Measurements from ENCODE around the gene CEP76. TPM values are rescaled to one million over a fixed set of nuclear protein-coding genes. Genes with fewer than 3 reads are reported as not detected.

CEP76 gene
- total RNA-seq, 1 experiment from 2014 or later = 16.6 TPM

DNA sequence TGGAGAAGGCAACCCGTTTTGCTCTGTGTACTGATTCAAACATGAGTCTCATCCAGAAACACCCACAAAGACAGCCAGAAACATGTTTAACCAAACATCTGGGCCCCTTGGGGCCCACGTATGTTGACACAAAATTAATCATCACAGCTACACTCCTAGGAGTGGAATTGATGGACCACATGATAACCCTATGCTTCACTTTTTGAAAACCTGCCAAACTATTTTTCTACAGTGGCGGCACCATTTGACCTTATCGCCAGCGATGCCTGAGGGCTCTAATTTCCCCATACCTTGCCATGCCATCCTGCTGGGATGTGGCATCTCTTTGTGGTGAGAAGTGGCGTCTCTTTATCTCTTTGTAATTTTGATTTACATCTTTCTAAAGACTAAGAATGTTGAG is 38.8 kb upstream of the CEP76 start:
- Histone ChIP-seq H3K36me3 (no peaks in the 10 kb centered on the region), H3K9me3 (replicated peaks) (no peaks in the 10 kb centered on the region; the same call in 1 of the 2 replicates), H3K27me3 (replicated peaks) (no peaks in the 10 kb centered on the region), H3K27ac (peak overlapping the region; percentile 59), H3K4me3 (no peak overlapping the region), H3K4me1 (replicated peaks) (peaks cover 29% of the 10 kb centered on the region)
- peak; percentile 78 to 91 for DNase-seq (ENCODE audit: low read depth in 1 of 2, low spot score in 2 of 2)

- Histone ChIP-seq H3K36me3 (no peaks in the 10 kb centered on the region), H3K27ac (no peak overlapping the region), H3K27me3 (replicated peaks) (no peaks in the 10 kb centered on the region), H3K4me1 (replicated peaks) (peaks cover 27% of the 10 kb centered on the region), H3K4me3 (no peak overlapping the region), H3K9me3 (replicated peaks) (no peaks in the 10 kb centered on the region; the same call in 1 of the 2 replicates)
- DNase-seq (ENCODE audit: low read depth in 1 of 2, low spot score in 2 of 2) = no peak
Measured at GRCh38 chr18:12737243-12737902, 34.9 kb upstream of the CEP76 start.

DNA sequence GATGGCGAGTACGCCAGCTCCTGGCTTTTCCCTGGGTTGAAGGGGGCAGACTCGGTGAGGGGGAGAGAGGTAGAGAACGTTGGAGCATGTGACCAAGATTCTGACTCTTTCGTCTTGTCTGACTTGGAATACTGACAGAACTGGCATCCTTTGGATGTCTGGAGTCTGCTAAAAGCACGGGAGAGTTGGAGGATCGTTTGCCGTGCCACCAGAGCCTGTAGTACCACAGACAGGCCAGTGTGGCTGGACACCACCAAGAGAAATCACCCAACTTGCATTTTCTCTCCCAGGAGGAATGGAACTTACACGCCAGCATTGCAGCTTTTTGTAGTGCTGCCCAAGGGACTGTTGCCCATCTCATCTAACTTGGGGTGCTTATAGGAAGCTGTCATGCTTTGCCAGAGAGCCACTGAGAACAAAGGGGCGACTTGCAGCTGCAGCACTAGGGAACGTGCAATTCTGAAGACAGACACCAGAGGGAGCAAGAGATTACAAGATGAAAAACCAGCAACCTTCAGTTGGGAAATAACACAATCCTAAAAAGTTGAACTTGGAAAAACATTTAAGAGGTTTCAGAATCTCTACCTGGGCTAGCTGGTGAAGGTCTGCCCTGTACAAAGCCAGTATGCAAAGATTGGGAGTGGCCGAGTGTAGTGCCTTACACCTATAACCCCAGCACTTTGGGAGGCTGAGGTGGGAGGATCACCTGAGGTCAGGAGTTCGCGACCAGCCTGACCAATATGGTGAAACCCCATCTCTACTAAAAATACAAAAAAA is 24.4 kb upstream of the CEP76 start:
- DNase-seq (ENCODE audit: low read depth in 1 of 2, low spot score in 2 of 2) = peak; percentile 69 to 76
- H3K36me3 ChIP-seq = peaks cover 43% of the 10 kb centered on the region
- H3K4me3 ChIP-seq = no peak overlapping the region
- H3K4me1 ChIP-seq (replicated peaks) = peaks cover 26% of the 10 kb centered on the region
- no peaks in the 10 kb centered on the region for H3K27me3 ChIP-seq (replicated peaks)
- H3K27ac ChIP-seq = no peak overlapping the region
- no peaks in the 10 kb centered on the region for H3K9me3 ChIP-seq (replicated peaks)

DNA sequence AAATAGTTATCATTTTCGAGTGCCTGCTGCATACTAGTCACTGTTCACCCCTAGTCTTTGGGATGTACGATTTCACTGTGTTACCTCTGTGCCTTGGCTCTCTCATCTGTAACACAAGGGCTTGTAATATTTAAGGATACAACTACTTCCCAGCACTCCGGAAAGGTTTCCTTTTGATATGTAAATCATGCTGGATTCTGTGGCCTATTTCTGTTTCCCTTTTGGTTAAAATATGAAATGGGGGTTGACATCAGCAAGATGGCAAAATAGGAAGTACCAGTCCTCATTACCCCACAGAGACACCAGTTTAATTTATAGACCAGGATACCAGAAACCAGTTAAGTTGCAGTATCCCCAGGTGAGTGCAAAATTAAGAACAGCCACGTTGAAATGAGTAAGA is 23.8 kb upstream of the CEP76 start:
- no peaks in the 10 kb centered on the region for H3K9me3 ChIP-seq (replicated peaks)
- peaks cover 50% of the 10 kb centered on the region for H3K36me3 ChIP-seq
- H3K27ac ChIP-seq = no peak overlapping the region
- H3K27me3 ChIP-seq (replicated peaks) = no peaks in the 10 kb centered on the region
- peaks cover 20% of the 10 kb centered on the region for H3K4me1 ChIP-seq (replicated peaks)
- no peak overlapping the region for H3K4me3 ChIP-seq
- no peak for DNase-seq (ENCODE audit: low read depth in 1 of 2, low spot score in 2 of 2)

- Histone ChIP-seq H3K27me3 (replicated peaks) (no peaks in the 10 kb centered on the region), H3K27ac (no peak overlapping the region), H3K4me3 (no peak overlapping the region), H3K4me1 (replicated peaks) (no peaks in the 10 kb centered on the region), H3K9me3 (replicated peaks) (no peaks in the 10 kb centered on the region), H3K36me3 (peaks cover 74% of the 10 kb centered on the region)
- DNase-seq (ENCODE audit: low read depth in 1 of 2, low spot score in 2 of 2) = no peak
Measured at GRCh38 chr18:12722731-12723130, 20.2 kb upstream of the CEP76 start.

DNA sequence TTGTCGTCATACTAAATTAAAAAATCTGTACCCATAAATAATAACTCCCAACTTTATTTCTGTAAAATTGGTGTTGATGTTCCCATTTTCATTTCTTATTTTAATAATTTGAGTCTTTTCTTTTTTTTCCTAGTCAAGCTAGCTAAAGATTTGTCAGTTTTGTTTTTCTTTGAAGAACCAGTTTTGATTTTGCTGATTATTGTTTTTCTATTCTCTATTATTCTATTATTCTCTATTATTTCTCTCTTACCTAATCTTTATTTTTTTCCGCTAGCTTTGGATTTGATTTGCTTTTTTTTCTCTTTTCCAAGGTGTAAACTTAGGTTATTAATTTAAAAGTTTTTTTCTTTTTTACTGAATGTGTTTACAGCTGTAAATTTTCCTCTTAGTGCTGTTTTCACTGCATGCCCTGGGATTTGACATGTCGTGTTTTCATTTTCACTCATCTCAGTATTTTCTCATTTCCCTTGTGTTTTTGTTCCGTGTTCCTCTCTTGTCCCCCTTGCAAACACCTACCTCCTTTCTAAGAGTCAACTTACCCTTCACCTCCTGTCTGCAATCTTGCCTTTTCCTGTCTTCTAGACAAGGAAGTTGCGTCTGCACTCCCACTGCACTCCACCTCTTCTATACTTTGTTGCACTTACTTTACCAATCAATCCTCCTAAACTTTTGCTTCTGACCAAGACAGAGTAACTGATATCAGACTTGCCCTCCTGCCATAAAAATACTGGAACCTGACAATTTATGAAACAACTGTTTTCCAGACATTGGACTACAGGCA is 19.2 kb upstream of the CEP76 start:
- H3K4me3 ChIP-seq = no peak overlapping the region
- H3K9me3 ChIP-seq (replicated peaks) = no peaks in the 10 kb centered on the region
- H3K4me1 ChIP-seq (replicated peaks) = no peaks in the 10 kb centered on the region
- DNase-seq (ENCODE audit: low read depth in 1 of 2, low spot score in 2 of 2) = no peak
- H3K27ac ChIP-seq = no peak overlapping the region
- peaks cover 78% of the 10 kb centered on the region for H3K36me3 ChIP-seq
- no peaks in the 10 kb centered on the region for H3K27me3 ChIP-seq (replicated peaks)

- H3K27ac ChIP-seq = no peak overlapping the region
- H3K4me3 ChIP-seq = no peak overlapping the region
- no peaks in the 10 kb centered on the region for H3K4me1 ChIP-seq (replicated peaks)
- no peaks in the 10 kb centered on the region for H3K27me3 ChIP-seq (replicated peaks)
- H3K9me3 ChIP-seq (replicated peaks) = no peaks in the 10 kb centered on the region
- H3K36me3 ChIP-seq = peaks cover 89% of the 10 kb centered on the region
- no peak for DNase-seq (ENCODE audit: low read depth in 1 of 2, low spot score in 2 of 2)
Measured at GRCh38 chr18:12711446-12711845, 8.9 kb upstream of the CEP76 start.

GRCh38 chr18:12703664-12704063 is 1.1 kb upstream of the CEP76 start:
- Histone ChIP-seq H3K4me1 (replicated peaks) (peaks cover 19% of the 10 kb centered on the region), H3K4me3 (peak overlapping the region; percentile 82), H3K9me3 (replicated peaks) (no peaks in the 10 kb centered on the region), H3K27me3 (replicated peaks) (no peaks in the 10 kb centered on the region), H3K27ac (no peak overlapping the region; the same call in 1 of the 2 replicates), H3K36me3 (peaks cover 63% of the 10 kb centered on the region)
- DNase-seq (ENCODE audit: low read depth in 1 of 2, low spot score in 2 of 2) = no peak

GRCh38 chr18:12703096-12703567 is 609 bp upstream of the CEP76 start:
- no peak for DNase-seq (ENCODE audit: low read depth in 1 of 2, low spot score in 2 of 2)
- peaks cover 19% of the 10 kb centered on the region for H3K4me1 ChIP-seq (replicated peaks)
- peaks cover 65% of the 10 kb centered on the region for H3K36me3 ChIP-seq
- no peaks in the 10 kb centered on the region for H3K27me3 ChIP-seq (replicated peaks)
- H3K27ac ChIP-seq = peak overlapping the region; percentile 100
- peak overlapping the region; percentile 82 for H3K4me3 ChIP-seq
- H3K9me3 ChIP-seq (replicated peaks) = no peaks in the 10 kb centered on the region

GRCh38 chr18:12701161-12701560 is 1.4 kb downstream of the CEP76 start:
- H3K27ac ChIP-seq = no peak overlapping the region

GRCh38 chr18:12699747-12700146 is 2.8 kb downstream of the CEP76 start:
- DNase-seq (ENCODE audit: low read depth in 1 of 2, low spot score in 2 of 2) = no peak
- Histone ChIP-seq H3K27me3 (replicated peaks) (no peaks in the 10 kb centered on the region), H3K9me3 (replicated peaks) (no peaks in the 10 kb centered on the region), H3K4me3 (no peak overlapping the region), H3K36me3 (peaks cover 53% of the 10 kb centered on the region), H3K4me1 (replicated peaks) (peaks cover 22% of the 10 kb centered on the region), H3K27ac (no peak overlapping the region)

More at GRCh38 chr18:12701161-12701560, 1.4 kb downstream of the CEP76 start:
- Histone ChIP-seq H3K36me3 (peaks cover 56% of the 10 kb centered on the region), H3K4me1 (replicated peaks) (peaks cover 19% of the 10 kb centered on the region), H3K4me3 (peak overlapping the region; percentile 82), H3K9me3 (replicated peaks) (no peaks in the 10 kb centered on the region), H3K27me3 (replicated peaks) (no peaks in the 10 kb centered on the region)
- no peak for DNase-seq (ENCODE audit: low read depth in 1 of 2, low spot score in 2 of 2)

DNA sequence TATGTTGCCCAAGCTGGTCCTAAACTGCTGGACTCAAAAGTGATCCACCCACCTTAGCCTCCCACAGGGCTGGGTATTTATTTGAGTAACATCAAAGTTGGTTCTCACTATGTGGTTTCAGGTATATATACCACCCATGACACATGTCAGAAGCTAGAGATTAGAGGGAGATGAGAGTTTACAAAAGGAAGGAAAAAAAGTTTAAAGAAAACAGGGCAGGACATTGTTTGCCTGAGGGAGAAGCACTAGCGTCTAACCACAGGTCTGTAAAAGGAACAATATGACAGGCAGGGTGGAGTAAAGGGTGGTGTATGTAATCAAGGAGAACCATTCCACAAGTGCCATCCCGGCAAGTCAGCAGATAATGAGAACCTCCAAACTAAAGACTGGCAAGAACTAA is 8.5 kb downstream of the CEP76 start:
- H3K4me1 ChIP-seq (replicated peaks) = peaks cover 18% of the 10 kb centered on the region
- H3K36me3 ChIP-seq = peaks cover 33% of the 10 kb centered on the region
- no peaks in the 10 kb centered on the region for H3K9me3 ChIP-seq (replicated peaks)
- H3K27me3 ChIP-seq (replicated peaks) = no peaks in the 10 kb centered on the region
- H3K27ac ChIP-seq = peak overlapping the region; percentile 3; the same call in 1 of the 2 replicates
- no peak overlapping the region for H3K4me3 ChIP-seq
- peak; percentile 52 to 73 for DNase-seq (ENCODE audit: low read depth in 1 of 2, low spot score in 2 of 2)

- no peak for DNase-seq (ENCODE audit: low read depth in 1 of 2, low spot score in 2 of 2)
- H3K4me3 ChIP-seq = no peak overlapping the region
- H3K4me1 ChIP-seq (replicated peaks) = peaks cover 18% of the 10 kb centered on the region
- H3K9me3 ChIP-seq (replicated peaks) = no peaks in the 10 kb centered on the region
- H3K36me3 ChIP-seq = peaks cover 23% of the 10 kb centered on the region
- no peak overlapping the region for H3K27ac ChIP-seq
- no peaks in the 10 kb centered on the region for H3K27me3 ChIP-seq (replicated peaks)
Measured at GRCh38 chr18:12692206-12692605, 10.3 kb downstream of the CEP76 start.

Measured in SJSA1 (cell line).